Stimulated activated CD4-positive, alpha-beta T cell treated with anti-CD3 and anti-CD28 coated beads, TNF-alpha, amount 100 ng/mL, for 1 hour (primary cell): ENCODE measurements around the gene MAX.
"Not testable (repeated sequence)": the region's sequence is repeated elsewhere in the genome, so short reads cannot be mapped to it uniquely, and the experiment has no call there.

Experiments
- DNase-seq, 3 donors: peaks; one replicate each; pipeline ENCODE4 v3.0.0-alpha.2; 2020; ENCODE audit warnings: low read depth in 3 of 3, low spot score in 1 of 3

MAX gene

GRCh38 chr14:65106316-65106715 lies 4.0 kb upstream of the MAX start:
- DNase-seq: no peak

GRCh38 chr14:65104791-65105190 lies 2.5 kb upstream of the MAX start:
- no peak for DNase-seq

- DNase-seq: no peak
These were observed 938 bp upstream of the MAX start for GRCh38 chr14:65103150-65103760.

- DNase-seq: peak; percentile 6 to 20 (median 9)
These were observed 481 bp downstream of the MAX start for GRCh38 chr14:65101631-65102440.

- no peak for DNase-seq
These were observed 1.3 kb downstream of the MAX start for GRCh38 chr14:65100922-65101541.

- no peak for DNase-seq
These were observed 3.7 kb downstream of the MAX start for GRCh38 chr14:65098586-65098985.

- DNase-seq: no peak
These were observed 5.8 kb downstream of the MAX start for GRCh38 chr14:65096323-65097089.

- no peak for DNase-seq
These were observed 6.6 kb downstream of the MAX start for GRCh38 chr14:65095633-65096205.

GRCh38 chr14:65092349-65092748 lies 10.0 kb downstream of the MAX start:
- no peak for DNase-seq

- DNase-seq: not testable (repeated sequence)
These were observed 14.5 kb downstream of the MAX start for GRCh38 chr14:65087835-65088234.

- DNase-seq: not testable (repeated sequence)
These were observed 15.6 kb downstream of the MAX start for GRCh38 chr14:65086686-65087085.

GRCh38 chr14:65084554-65085505 lies 17.5 kb downstream of the MAX start:
- DNase-seq: no peak

- no peak for DNase-seq
These were observed 19.4 kb downstream of the MAX start for GRCh38 chr14:65082930-65083329.

- no peak for DNase-seq
These were observed 21.2 kb downstream of the MAX start for GRCh38 chr14:65080960-65081747.

GRCh38 chr14:65079768-65080167 lies 22.5 kb downstream of the MAX start:
- no peak for DNase-seq

- no peak for DNase-seq
These were observed 23.1 kb downstream of the MAX start for GRCh38 chr14:65079201-65079600.

GRCh38 chr14:65077318-65077717 lies 25.0 kb downstream of the MAX start:
- no peak for DNase-seq

- no peak for DNase-seq
These were observed 26.5 kb downstream of the MAX start for GRCh38 chr14:65075628-65076325.
